ENCODE results near the gene IQCM. TPM values are rescaled to one million over a fixed set of nuclear protein-coding genes. Genes with fewer than 3 reads are reported as not detected.

Gene IQCM
- total and polyA plus RNA-seq, 10 of the 15 experiments (the other 5 are each of a cell fraction or from before 2014, with no cell fraction given), result not detected

GRCh38 chr4:149572716-149573115, 242.9 kb downstream of the IQCM start (continued):
- TF ChIP-seq HSF1 (IDR thresholded peaks at IDR 0.05; ENCODE audit: low read depth, low read length) (no peak), NR2C2 (IDR thresholded peaks at IDR 0.05; ENCODE audit: borderline replicate concordance, control insufficient read depth, insufficient read length, low read depth) (no peak)

- no peak for ATAC-seq
- 4% methylated on average over 1 of the region's 1 CpG for WGBS (ENCODE audit: insufficient coverage, insufficient replicate concordance, low lambda C conversion rate, missing lambda C conversion rate)
- ChIA-PET CTCF (no interaction called here), RAD21 (ENCODE audit: unreplicated experiment) (no interaction called here), POLR2A (no interaction called here), SMC1A (ENCODE audit: uncharacterized antibody, unreplicated experiment) (no interaction called here)
- FAIRE-seq, result no peak
- Histone ChIP-seq H4K20me1 (ENCODE audit: control insufficient read depth, insufficient read depth) (no peaks in the 10 kb centered on the region), H3K36me3 (ENCODE audit: control insufficient read depth in 2 of 2, insufficient read depth in 2 of 2, low read length in 1 of 2) (no peaks in the 10 kb centered on the region), H3K79me2 (ENCODE audit: control insufficient read depth, insufficient read depth, low read length) (no peaks in the 10 kb centered on the region), H3K27ac (ENCODE audit: control insufficient read depth, insufficient read depth) (no peak overlapping the region), H3K4me3 (no peak overlapping the region), H3K4me1 (ENCODE audit: control insufficient read depth, insufficient read depth, low read length) (no peaks in the 10 kb centered on the region), H3K9ac (ENCODE audit: control insufficient read depth, insufficient read depth, low read length) (no peak overlapping the region), H3K9me3 (replicated peaks; ENCODE audit: control insufficient read depth, insufficient read depth, low read length) (no peaks in the 10 kb centered on the region), H3K27me3 (replicated peaks in 1 of 2; ENCODE audit: control insufficient read depth in 2 of 2, insufficient read depth in 2 of 2, low read length in 1 of 2) (no peaks in the 10 kb centered on the region), H3K4me2 (ENCODE audit: control insufficient read depth, insufficient read depth) (no peak overlapping the region), H2AFZ (ENCODE audit: control insufficient read depth, low read depth, low read length) (no peak overlapping the region)
- intact Hi-C loops (cut with micrococcal nuclease; ENCODE audit: unreplicated experiment) (no loop called here), in situ Hi-C loops (cut with MboI) (no loop called here)
- BruUV-seq (replicated peaks), result no TSS peak
- no peak for DNase-seq (ENCODE audit: low read depth, low spot score)
- TF ChIP-seq BCL3 (IDR thresholded peaks at IDR 0.05; ENCODE audit: borderline replicate concordance, insufficient read depth, low read depth, low read length, poor library complexity, severe bottlenecking) (no peak), ASH2L (IDR thresholded peaks at IDR 0.05; ENCODE audit: borderline replicate concordance, low read depth) (no peak), FOXK2 (IDR thresholded peaks at IDR 0.05) (no peak), FOXM1 (IDR thresholded peaks at IDR 0.05; ENCODE audit: low read depth, low read length) (no peak), ELK1 (IDR thresholded peaks at IDR 0.05; ENCODE audit: low read depth, low read length) (no peak), MYC (IDR thresholded peaks at IDR 0.05; ENCODE audit: insufficient read depth, insufficient read length, insufficient replicate concordance, low read length, severe bottlenecking) (no peak), ZBTB4 (CRISPR knock-in tag; IDR thresholded peaks at IDR 0.05) (no peak), JUND (IDR thresholded peaks at IDR 0.05; ENCODE audit: low read depth, low read length) (no peak), SMAD5 (IDR thresholded peaks at IDR 0.05; ENCODE audit: low read depth) (no peak), CHD1 (IDR thresholded peaks at IDR 0.05; ENCODE audit: low read depth, low read length) (no peak), NKRF (conservative IDR thresholded peaks at IDR 0.05) (no peak), ESRRA (IDR thresholded peaks at IDR 0.05; ENCODE audit: low read length) (no peak)
Measured at GRCh38 chr4:149555799-149556198, 259.8 kb downstream of the IQCM start.
